AG20443 (cell line): Measurements from ENCODE around the gene KDM8.

ENCODE experiments used
- DNase-seq: peaks from one replicate; pipeline ENCODE4 v3.0.0; 2012; ENCODE audit warnings: low spot score, mixed read lengths

The KDM8 gene

GRCh38 chr16:27231692-27232060 lies 28.4 kb downstream of the KDM8 start:
- no peak for DNase-seq

GRCh38 chr16:27232061-27232900 lies 29.0 kb downstream of the KDM8 start:
- no peak for DNase-seq

GRCh38 chr16:27232901-27233625 lies 29.7 kb downstream of the KDM8 start:
- no peak for DNase-seq

- no peak for DNase-seq
Measured at GRCh38 chr16:27233731-27234130, 30.4 kb downstream of the KDM8 start.

GRCh38 chr16:27234171-27234570 lies 30.8 kb downstream of the KDM8 start:
- DNase-seq: no peak

GRCh38 chr16:27234603-27235002 lies 31.3 kb downstream of the KDM8 start:
- no peak for DNase-seq

GRCh38 chr16:27235055-27235937 lies 32.0 kb downstream of the KDM8 start:
- DNase-seq: peak; percentile 80

- no peak for DNase-seq
Measured at GRCh38 chr16:27235938-27236245, 32.6 kb downstream of the KDM8 start.

- DNase-seq: no peak
Measured at GRCh38 chr16:27236635-27237218, 33.4 kb downstream of the KDM8 start.

- DNase-seq: no peak
Measured at GRCh38 chr16:27237219-27238015, 34.1 kb downstream of the KDM8 start.

- DNase-seq: no peak
Measured at GRCh38 chr16:27238016-27238587, 34.8 kb downstream of the KDM8 start.

- no peak for DNase-seq
Measured at GRCh38 chr16:27238591-27238990, 35.3 kb downstream of the KDM8 start.

- DNase-seq: no peak
Measured at GRCh38 chr16:27239026-27239425, 35.7 kb downstream of the KDM8 start.

- no peak for DNase-seq
Measured at GRCh38 chr16:27239906-27240655, 36.8 kb downstream of the KDM8 start.

- peak; percentile 63 for DNase-seq
Measured at GRCh38 chr16:27240948-27241531, 37.7 kb downstream of the KDM8 start.

GRCh38 chr16:27241658-27242057 lies 38.3 kb downstream of the KDM8 start:
- no peak for DNase-seq

GRCh38 chr16:27242398-27242797 lies 39.1 kb downstream of the KDM8 start:
- no peak for DNase-seq

GRCh38 chr16:27242868-27243590 lies 39.7 kb downstream of the KDM8 start:
- DNase-seq: peak; percentile 74

GRCh38 chr16:27243725-27244362 lies 40.5 kb downstream of the KDM8 start:
- no peak for DNase-seq
